IPS DF 4.7 (cell line): ENCODE measurements around the gene TAS2R46.
A peak's percentile ranks its signal among the peaks of the same experiment; 100 is the strongest.
"Not testable (repeated sequence)": the region's sequence is repeated elsewhere in the genome, so short reads cannot be mapped to it uniquely, and the experiment has no call there.

Experiments
- DNase-seq: peaks from one replicate; pipeline ENCODE4 v3.0.0-alpha.2; 2013; ENCODE audit warnings: low spot score; ENCODE audit errors: extremely low read depth

TAS2R46 gene

GRCh38 chr12:11062194-11062593, at the start of gene TAS2R46:
Gene TAS2R46, minus strand, starts transcription at chr12:11062294. Its CDS starts 0 bp downstream, at chr12:11062294.
- not testable (repeated sequence) for DNase-seq

GRCh38 chr12:11111213-11111612, 49.1 kb upstream of the TAS2R46 start:
- not testable (repeated sequence) for DNase-seq

DNA sequence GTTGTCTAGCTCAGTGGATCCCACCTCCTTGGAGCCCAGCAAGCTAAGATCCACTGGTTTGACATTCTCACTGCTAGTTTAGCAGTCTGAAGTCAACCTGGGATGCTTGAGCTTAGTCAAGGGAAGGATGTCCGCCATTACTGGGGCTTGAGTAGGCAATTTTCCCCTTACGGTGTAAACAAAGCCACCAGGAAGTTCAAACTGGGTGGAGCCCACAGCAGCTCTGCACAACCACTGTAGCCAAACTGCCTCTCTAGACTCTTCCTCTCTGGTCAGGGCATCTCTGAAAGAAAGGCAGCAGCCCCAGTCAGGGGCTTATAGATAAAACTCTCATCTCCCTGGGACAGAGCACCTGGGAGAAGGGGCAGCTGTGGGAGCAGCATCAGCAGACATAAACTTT, 46.8 kb upstream of the TAS2R46 start:
- no peak for DNase-seq

DNA sequence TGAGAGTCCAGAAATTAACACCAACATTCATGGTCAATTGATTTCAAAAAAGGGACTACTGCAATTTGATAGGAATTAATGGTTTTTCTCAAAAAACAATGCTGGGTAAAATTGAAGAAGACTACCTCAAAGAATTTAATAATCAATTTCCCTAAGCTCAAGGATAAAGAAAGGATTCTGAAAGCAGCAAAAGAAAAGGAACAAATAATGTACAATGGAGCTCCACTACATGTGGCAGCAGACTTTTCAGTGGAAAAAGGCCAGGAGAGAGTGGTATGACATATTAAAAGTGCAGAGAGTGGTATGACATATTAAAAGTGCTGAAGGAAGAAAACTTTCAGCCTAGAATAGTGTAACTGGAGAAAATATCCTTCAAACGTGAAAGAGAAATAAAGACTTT, 45.6 kb upstream of the TAS2R46 start:
- DNase-seq = no peak

- DNase-seq = no peak
These were observed 44.2 kb upstream of the TAS2R46 start for GRCh38 chr12:11106288-11106687.

GRCh38 chr12:11105546-11105945, 43.5 kb upstream of the TAS2R46 start:
- no peak for DNase-seq

DNA sequence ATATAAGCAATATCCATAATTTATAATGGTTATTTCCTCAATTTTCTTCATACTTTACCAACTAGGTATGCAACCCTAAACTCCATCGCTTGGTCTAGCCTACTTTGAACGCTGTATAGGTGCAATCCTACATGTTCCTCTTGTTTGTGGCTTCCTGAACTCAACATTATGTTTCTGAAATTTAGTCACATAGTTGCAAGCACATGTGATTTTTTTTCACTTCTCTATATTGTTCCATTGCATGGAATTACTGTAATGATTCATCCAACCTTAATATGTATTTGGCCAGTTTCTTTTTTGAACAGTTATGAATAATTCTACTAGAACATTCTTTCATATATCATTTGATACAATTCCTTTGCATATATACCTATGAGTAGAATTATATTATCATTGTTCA, 32.8 kb upstream of the TAS2R46 start:
- DNase-seq = not testable (repeated sequence)

DNA sequence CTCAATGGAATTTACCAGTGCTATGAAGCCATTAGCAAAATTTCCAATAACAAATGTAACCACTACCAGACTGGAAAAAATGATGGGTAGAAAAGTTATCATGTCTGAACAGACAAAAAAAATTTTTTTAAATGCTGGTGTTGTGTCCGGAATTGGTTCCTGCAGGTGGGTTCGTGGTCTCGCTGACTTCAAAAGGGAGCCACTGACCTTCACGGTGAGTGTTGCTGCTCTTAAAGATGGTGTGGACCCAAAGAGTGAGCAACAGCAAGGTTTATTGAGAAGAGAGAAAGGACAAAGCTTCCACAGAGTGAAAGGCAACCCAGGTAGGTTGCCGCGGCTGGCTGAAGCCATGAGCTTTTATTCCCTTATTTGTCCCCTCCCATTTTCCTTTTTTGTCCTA, 30.0 kb upstream of the TAS2R46 start, which contains the start of gene TAS2R43:
TSS of gene TAS2R43 (minus strand) at position 186 of the 400 bp plus-strand sequence. CDS start at position 102, 84 bp downstream.
- no peak for DNase-seq

DNA sequence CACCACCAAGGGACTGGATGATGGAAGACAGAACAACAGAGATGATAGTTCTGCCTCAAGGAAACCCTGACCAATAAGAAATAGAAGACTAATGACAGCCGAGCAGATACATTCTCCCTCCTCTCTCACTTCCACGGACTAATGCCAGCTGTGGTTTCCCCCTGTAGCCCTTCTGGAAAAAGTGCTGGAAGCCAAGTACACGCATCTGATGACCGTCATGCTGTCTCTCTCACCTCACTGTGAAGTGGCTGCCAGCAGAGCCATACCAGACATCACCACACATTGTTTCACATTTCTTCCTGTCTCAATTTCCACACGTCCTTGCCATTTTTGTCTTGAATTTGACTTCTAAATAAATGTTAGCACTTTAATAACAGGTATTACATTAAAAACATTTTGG, 27.2 kb upstream of the TAS2R46 start:
- DNase-seq = no peak

- DNase-seq = no peak
These were observed 23.3 kb upstream of the TAS2R46 start for GRCh38 chr12:11085419-11085818.

DNA sequence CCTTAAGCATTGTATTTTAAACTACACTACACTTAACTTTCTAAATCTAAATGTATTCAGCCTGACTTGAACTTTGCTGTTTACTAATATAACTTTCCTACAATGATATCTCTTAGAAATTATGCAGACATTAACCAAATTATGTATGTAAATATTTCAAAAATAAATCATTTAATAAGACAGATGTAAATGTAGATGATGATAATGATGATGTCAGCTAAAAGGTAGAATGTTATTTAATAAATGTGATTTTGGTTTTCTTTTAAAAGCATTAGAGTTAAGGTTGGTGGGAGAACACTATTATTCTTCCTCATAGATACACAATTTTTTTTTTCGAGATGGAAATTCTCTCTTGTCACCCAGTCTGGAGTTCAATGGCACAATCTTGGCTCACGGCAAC, 19.9 kb upstream of the TAS2R46 start:
- no peak for DNase-seq

- no peak for DNase-seq
These were observed 16.2 kb upstream of the TAS2R46 start for GRCh38 chr12:11078246-11078645.

DNA sequence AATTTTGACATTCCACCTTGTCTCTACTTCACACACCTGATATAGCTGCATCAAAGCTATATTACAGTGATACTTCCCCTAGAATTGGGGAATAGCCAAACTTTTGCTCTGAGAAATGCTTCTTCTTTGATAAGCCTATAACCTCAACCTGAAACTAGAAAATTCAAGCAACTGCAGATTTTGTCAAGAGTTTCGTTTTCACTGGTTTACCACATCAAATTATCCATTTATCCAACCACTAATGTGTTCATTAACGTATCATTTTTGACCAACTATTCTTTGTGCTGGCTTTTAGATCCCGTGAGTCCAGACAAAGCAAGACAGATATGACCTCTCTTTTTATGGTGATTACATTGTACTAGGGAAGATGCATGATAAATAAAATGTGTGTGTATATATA, 13.5 kb upstream of the TAS2R46 start:
- no peak for DNase-seq

- peak; percentile 68 for DNase-seq
These were observed 9.3 kb upstream of the TAS2R46 start for GRCh38 chr12:11071414-11071813.

GRCh38 chr12:11070999-11071398, 8.9 kb upstream of the TAS2R46 start:
- DNase-seq = no peak

DNA sequence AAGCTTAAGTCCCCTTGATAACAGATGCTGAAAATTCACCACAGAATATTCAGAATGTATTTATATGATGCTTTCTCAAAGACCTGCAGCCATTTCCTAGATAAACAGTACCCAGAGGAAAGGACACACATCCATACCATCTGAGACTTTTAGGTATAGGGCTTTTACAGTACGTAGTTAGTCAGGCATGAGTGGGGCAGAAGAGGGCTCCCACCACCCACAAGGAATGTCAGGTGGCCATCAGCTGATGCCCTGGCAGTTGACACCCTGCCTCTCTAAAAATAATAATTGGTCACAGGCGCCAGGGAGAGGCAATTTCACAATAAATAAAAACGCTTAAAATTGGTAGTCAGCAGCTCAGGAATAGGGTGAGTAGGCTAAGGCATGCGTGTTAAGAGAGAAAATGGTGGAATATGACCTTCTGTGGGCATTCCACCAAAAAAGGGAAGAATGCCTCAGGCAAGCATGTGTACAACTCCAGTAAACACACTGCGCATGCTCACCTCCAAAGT, 7.8 kb upstream of the TAS2R46 start:
- DNase-seq = no peak

DNA sequence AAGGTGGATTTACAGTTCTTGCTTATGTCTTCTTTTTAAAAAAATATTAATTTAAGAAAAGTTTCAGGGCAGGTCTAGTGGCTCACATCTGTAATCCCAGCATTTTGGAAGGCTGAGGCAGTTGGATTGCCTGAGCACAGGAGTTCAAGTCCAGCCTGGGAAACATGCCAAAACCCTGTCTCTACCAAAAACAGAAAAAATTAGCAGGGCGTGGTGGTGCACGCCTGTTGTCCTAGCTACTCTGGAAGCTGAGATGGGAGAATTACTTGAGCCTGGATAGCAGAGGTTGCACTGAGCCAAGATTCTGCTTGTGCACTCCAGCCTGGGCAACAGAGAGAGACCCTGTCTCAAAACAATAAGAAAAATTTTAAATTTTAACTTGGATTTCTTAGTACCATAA, 5.4 kb upstream of the TAS2R46 start:
- no peak for DNase-seq

DNA sequence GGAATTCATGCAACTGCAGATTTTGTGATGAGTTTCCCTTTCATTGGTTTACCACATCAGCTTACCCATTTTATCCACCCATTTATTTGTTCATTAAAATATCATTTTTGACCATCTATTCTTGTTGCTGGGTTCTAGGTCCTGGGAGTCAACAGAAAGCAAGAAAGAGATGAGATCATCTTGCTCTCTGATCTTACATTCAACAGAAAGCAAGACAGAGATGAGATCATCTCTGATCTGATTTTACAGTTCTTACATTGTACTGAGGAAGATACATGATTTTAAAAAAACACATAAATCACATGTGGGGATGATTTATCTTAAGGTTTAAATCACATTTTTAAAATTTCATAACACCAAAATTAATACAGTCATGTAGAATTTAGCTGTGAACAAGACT, 2.3 kb downstream of the TAS2R46 start:
- no peak for DNase-seq

DNA sequence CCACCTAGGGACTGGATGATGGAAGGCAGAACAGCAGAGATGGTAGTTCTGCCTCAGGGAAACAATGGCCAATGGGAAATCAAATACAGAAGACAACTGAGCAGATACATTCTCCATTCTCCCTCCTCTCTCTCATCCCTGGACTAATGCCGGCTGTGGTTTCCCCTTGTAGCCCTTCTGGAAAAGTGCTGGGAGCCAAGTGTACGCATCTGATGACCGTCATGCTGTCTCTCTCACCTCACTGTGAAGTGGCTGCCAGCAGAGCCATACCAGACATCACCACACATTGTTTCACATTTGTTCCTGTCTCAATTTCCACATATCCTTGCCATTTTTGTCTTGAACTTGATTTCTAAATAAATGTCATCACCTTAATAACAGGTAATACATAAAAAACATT, 3.1 kb downstream of the TAS2R46 start:
- DNase-seq = no peak

GRCh38 chr12:11055306-11055705, 6.8 kb downstream of the TAS2R46 start:
- DNase-seq = no peak

GRCh38 chr12:11049806-11050531, 12.1 kb downstream of the TAS2R46 start:
- not testable (repeated sequence) for DNase-seq

GRCh38 chr12:11041366-11041765, 20.7 kb downstream of the TAS2R46 start:
- DNase-seq = not testable (repeated sequence)

GRCh38 chr12:11040162-11040561, 21.9 kb downstream of the TAS2R46 start:
- DNase-seq = no peak
